ENCODE results near the gene KCNQ4.

The KCNQ4 gene

DNA sequence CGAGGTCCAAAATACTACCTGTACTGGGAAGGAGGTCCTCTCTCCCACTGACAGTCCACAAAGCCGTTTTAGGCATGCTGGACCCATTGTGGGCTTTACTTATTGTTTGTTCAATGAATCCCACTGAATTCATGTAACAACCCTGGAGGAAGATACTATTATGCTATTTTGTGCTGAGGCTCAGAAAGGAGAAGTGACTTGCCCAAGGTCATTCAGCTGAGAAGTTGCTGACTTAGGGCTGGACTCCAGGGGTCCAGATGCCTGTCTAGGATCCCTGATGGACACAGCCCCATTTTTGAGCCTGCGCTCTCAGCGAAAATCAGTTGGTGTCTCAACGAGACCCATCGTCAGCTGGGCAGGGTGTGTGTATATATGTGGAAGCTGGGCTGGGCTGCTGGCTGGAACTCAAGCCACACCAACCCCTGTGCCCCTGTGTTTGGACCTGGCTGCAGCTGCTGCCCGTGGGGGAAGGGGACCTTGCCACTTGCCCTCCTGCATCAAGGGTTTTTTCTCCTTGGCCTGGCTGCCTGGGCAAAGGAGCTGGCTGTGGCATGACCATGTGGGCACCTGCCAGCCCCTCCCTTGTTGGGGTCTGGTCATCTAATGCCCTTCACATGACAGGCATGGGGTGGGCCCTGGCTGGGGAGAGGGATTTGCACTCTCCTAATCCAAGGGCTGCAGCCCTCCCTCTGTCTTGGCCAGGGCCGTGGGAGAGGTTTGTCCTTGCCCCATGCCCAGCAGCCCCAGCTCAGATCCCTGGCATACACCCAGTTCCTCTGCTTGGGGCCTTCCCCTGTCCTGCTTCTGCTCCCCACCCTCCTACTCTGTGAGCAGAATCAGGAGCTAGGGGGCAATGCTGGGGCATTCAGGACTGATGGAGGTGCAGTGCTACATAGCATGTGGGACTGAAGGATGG lies 15.0 kb downstream of the KCNQ4 start:
- WGBS (ENCODE audit: extremely low coverage, insufficient coverage, low lambda C conversion rate), result no CpG with 5 or more reads among the region's 8 CpGs
- Histone ChIP-seq H3K27ac (ENCODE audit: low read depth, low read length) (no peak overlapping the region), H3K36me3 (ENCODE audit: control insufficient read depth, insufficient read depth, low read length) (no peaks in the 10 kb centered on the region), H3K4me1 (ENCODE audit: control insufficient read depth, low read depth, low read length) (no peaks in the 10 kb centered on the region), H4K8ac (ENCODE audit: low read depth, low read length) (no peak overlapping the region), H2BK120ac (ENCODE audit: low read depth, low read length) (no peak overlapping the region), H3K27me3 (ENCODE audit: insufficient read depth, low read length, poor library complexity) (no peaks in the 10 kb centered on the region), H3K18ac (ENCODE audit: low read length) (no peak overlapping the region), H3K4me2 (ENCODE audit: low read length) (no peak overlapping the region), H3K79me1 (ENCODE audit: low read length) (no peaks in the 10 kb centered on the region), H3K4ac (ENCODE audit: low read depth, low read length) (no peak overlapping the region), H2AK5ac (ENCODE audit: low read length) (no peak overlapping the region), H3K23ac (ENCODE audit: low read length) (no peak overlapping the region), H3K56ac (ENCODE audit: low read length) (no peak overlapping the region), H2BK5ac (ENCODE audit: low read length) (no peak overlapping the region), H3K9ac (ENCODE audit: low read length) (no peak overlapping the region), H2BK15ac (replicated peaks; ENCODE audit: low read depth) (no peak overlapping the region), H3K79me2 (ENCODE audit: control insufficient read depth, insufficient read depth, low read length) (no peaks in the 10 kb centered on the region), H4K5ac (ENCODE audit: low read length) (no peak overlapping the region), H3K4me3 (ENCODE audit: low read length) (no peak overlapping the region)
- DNase-seq, result no peak

DNA sequence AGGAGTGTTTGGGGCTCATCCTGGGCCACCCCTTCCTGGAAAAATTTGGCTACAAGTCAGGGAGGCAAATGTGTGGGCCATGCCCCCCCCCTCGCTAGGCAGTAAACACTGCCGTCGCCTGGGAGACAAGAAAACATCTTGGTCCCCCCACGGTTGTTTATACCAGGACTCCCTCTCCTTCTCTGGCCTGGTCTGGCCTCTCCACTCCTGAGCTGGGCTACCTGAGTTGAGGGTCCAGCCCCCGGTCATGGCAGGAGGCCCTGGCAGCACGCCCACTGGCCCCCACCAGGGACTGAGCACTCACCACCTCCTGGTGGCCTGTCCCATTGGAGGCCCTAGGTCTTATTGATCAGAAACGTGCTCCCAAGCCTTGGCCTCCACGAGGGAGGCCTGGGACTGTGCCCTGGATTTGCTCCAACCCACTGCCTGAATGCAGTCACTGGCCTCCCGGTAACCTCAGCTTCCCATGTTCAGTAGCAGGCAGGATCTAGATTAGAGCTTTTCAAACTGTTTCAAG lies 15.8 kb downstream of the KCNQ4 start:
- no peak overlapping the region for H3K23ac ChIP-seq (ENCODE audit: low read length)
- H4K8ac ChIP-seq (ENCODE audit: low read depth, low read length), result no peak overlapping the region
- H3K56ac ChIP-seq (ENCODE audit: low read length), result no peak overlapping the region
- no peak overlapping the region for H3K4ac ChIP-seq (ENCODE audit: low read depth, low read length)
- H3K4me3 ChIP-seq (ENCODE audit: low read length), result no peak overlapping the region
- no peak overlapping the region for H2BK15ac ChIP-seq (replicated peaks; ENCODE audit: low read depth)
- no peak for DNase-seq
- H3K79me1 ChIP-seq (ENCODE audit: low read length), result no peaks in the 10 kb centered on the region
- no peaks in the 10 kb centered on the region for H3K79me2 ChIP-seq (ENCODE audit: control insufficient read depth, insufficient read depth, low read length)
- WGBS (ENCODE audit: extremely low coverage, insufficient coverage, low lambda C conversion rate), result no CpG with 5 or more reads among the region's 9 CpGs
- no peak overlapping the region for H2AK5ac ChIP-seq (ENCODE audit: low read length)
- no peaks in the 10 kb centered on the region for H3K4me1 ChIP-seq (ENCODE audit: control insufficient read depth, low read depth, low read length)
- no peak overlapping the region for H4K5ac ChIP-seq (ENCODE audit: low read length)
- H3K36me3 ChIP-seq (ENCODE audit: control insufficient read depth, insufficient read depth, low read length), result no peaks in the 10 kb centered on the region
- no peak overlapping the region for H3K27ac ChIP-seq (ENCODE audit: low read depth, low read length)
- H3K18ac ChIP-seq (ENCODE audit: low read length), result no peak overlapping the region
- H2BK120ac ChIP-seq (ENCODE audit: low read depth, low read length), result no peak overlapping the region
- H3K27me3 ChIP-seq (ENCODE audit: insufficient read depth, low read length, poor library complexity), result no peaks in the 10 kb centered on the region
- no peak overlapping the region for H3K4me2 ChIP-seq (ENCODE audit: low read length)
- H2BK5ac ChIP-seq (ENCODE audit: low read length), result no peak overlapping the region
- no peak overlapping the region for H3K9ac ChIP-seq (ENCODE audit: low read length)

DNA sequence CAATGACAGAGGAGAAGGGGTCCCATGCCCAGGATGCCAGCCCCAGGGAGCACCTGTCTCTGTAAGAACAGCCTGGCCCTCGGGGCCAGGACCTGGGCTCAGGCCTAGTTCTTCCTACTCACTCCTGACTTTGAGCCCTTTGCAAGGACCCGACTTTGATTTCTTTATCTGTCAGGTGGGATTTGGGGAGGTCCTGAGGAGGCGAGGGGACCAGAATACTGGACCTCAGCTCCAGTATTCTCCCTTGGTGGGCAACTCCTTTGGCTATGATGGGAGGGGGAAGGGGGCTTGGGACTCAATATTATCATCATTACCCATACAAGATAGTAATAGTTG lies 18.1 kb downstream of the KCNQ4 start:
- H3K9ac ChIP-seq (ENCODE audit: low read length), result no peak overlapping the region
- H3K4ac ChIP-seq (ENCODE audit: low read depth, low read length), result no peak overlapping the region

DNA sequence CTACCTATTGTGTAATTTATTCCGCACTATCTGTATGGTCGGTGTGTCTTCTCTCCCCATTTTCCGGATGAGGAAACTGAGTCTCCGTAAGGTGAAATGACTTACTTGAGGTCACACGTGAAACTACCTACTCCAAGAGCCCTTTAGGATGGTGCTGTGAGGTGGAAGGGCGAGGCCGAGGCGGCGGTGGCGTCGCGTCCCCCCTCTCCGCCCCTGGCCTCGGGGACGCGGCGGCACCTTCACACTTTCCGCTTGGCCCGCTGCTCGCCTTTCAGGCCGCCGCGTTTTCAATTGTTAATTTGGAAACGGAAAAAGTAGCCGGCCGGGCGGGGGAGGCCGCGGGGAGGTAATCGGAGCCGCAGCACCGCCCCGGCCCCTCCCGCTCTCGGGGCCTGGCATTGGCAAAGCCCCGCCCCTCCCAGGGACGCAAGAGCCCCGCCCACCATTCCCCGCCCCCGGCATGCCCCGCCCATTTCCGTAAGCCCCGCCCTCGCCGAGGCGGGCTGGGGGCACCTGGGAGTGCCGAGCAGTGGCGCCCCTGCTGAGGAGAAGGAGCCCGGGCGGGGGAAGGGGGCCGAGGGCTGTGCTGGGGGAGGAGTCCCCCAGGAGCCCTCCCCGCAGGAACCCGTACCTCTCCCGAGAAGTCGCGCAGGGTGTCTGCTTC lies 18.6 kb downstream of the KCNQ4 start:
- Histone ChIP-seq H3K4me2 (ENCODE audit: low read length) (peak overlapping the region; percentile 62), H2AK5ac (ENCODE audit: low read length) (no peak overlapping the region), H3K18ac (ENCODE audit: low read length) (no peak overlapping the region), H3K36me3 (ENCODE audit: control insufficient read depth, insufficient read depth, low read length) (no peaks in the 10 kb centered on the region), H3K56ac (ENCODE audit: low read length) (peak overlapping the region; percentile 75), H2BK120ac (ENCODE audit: low read depth, low read length) (no peak overlapping the region), H3K4ac (ENCODE audit: low read depth, low read length) (no peak overlapping the region), H3K79me2 (ENCODE audit: control insufficient read depth, insufficient read depth, low read length) (no peaks in the 10 kb centered on the region), H3K9ac (ENCODE audit: low read length) (peak overlapping the region; percentile 48), H3K23ac (ENCODE audit: low read length) (no peak overlapping the region), H4K8ac (ENCODE audit: low read depth, low read length) (no peak overlapping the region), H3K4me1 (ENCODE audit: control insufficient read depth, low read depth, low read length) (no peaks in the 10 kb centered on the region), H3K27ac (ENCODE audit: low read depth, low read length) (no peak overlapping the region), H3K79me1 (ENCODE audit: low read length) (no peaks in the 10 kb centered on the region), H3K4me3 (ENCODE audit: low read length) (no peak overlapping the region), H3K27me3 (ENCODE audit: insufficient read depth, low read length, poor library complexity) (no peaks in the 10 kb centered on the region), H4K5ac (ENCODE audit: low read length) (no peak overlapping the region), H2BK5ac (ENCODE audit: low read length) (no peak overlapping the region), H2BK15ac (replicated peaks; ENCODE audit: low read depth) (no peak overlapping the region)
- WGBS (ENCODE audit: extremely low coverage, insufficient coverage, low lambda C conversion rate), result no CpG with 5 or more reads among the region's 56 CpGs
- DNase-seq, result peak; percentile 93

More for the DNA sequence above, 18.1 kb downstream of the KCNQ4 start:
- Histone ChIP-seq H3K79me1 (ENCODE audit: low read length) (no peaks in the 10 kb centered on the region), H3K4me1 (ENCODE audit: control insufficient read depth, low read depth, low read length) (no peaks in the 10 kb centered on the region), H3K36me3 (ENCODE audit: control insufficient read depth, insufficient read depth, low read length) (no peaks in the 10 kb centered on the region), H3K23ac (ENCODE audit: low read length) (no peak overlapping the region), H3K18ac (ENCODE audit: low read length) (no peak overlapping the region), H3K79me2 (ENCODE audit: control insufficient read depth, insufficient read depth, low read length) (no peaks in the 10 kb centered on the region), H3K4me3 (ENCODE audit: low read length) (no peak overlapping the region), H2BK15ac (replicated peaks; ENCODE audit: low read depth) (no peak overlapping the region), H2BK5ac (ENCODE audit: low read length) (no peak overlapping the region), H3K56ac (ENCODE audit: low read length) (no peak overlapping the region), H2BK120ac (ENCODE audit: low read depth, low read length) (no peak overlapping the region), H4K8ac (ENCODE audit: low read depth, low read length) (no peak overlapping the region), H3K27ac (ENCODE audit: low read depth, low read length) (no peak overlapping the region), H4K5ac (ENCODE audit: low read length) (no peak overlapping the region), H3K27me3 (ENCODE audit: insufficient read depth, low read length, poor library complexity) (no peaks in the 10 kb centered on the region), H2AK5ac (ENCODE audit: low read length) (no peak overlapping the region), H3K4me2 (ENCODE audit: low read length) (no peak overlapping the region)
- no CpG with 5 or more reads among the region's 3 CpGs for WGBS (ENCODE audit: extremely low coverage, insufficient coverage, low lambda C conversion rate)
- no peak for DNase-seq

DNA sequence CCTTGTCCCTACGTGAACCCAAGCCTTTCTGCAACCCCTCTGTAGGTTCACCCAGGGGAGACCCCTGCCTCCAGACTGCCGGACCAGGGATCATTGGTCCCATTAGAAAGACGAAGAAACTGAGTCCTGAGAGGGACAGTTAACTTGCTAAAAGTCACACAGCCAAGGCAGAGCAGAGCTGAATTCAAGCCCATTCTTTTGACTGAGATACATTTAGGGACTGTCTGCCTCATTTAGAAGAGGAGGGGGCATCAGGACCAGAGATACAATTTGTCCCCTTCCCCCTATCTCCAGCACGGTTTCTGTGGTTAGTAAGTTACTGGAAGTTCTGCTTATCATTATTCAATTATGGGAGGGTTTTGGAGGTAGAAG lies 19.1 kb downstream of the KCNQ4 start:
- Histone ChIP-seq H3K27me3 (ENCODE audit: insufficient read depth, low read length, poor library complexity) (no peaks in the 10 kb centered on the region), H3K23ac (ENCODE audit: low read length) (no peak overlapping the region), H4K8ac (ENCODE audit: low read depth, low read length) (no peak overlapping the region), H3K79me1 (ENCODE audit: low read length) (no peaks in the 10 kb centered on the region), H3K27ac (ENCODE audit: low read depth, low read length) (no peak overlapping the region), H3K18ac (ENCODE audit: low read length) (no peak overlapping the region), H3K36me3 (ENCODE audit: control insufficient read depth, insufficient read depth, low read length) (no peaks in the 10 kb centered on the region), H2BK15ac (replicated peaks; ENCODE audit: low read depth) (no peak overlapping the region), H3K4me2 (ENCODE audit: low read length) (peak overlapping the region; percentile 11), H2BK120ac (ENCODE audit: low read depth, low read length) (no peak overlapping the region), H3K56ac (ENCODE audit: low read length) (peak overlapping the region; percentile 44), H2AK5ac (ENCODE audit: low read length) (no peak overlapping the region), H3K4ac (ENCODE audit: low read depth, low read length) (no peak overlapping the region), H3K4me1 (ENCODE audit: control insufficient read depth, low read depth, low read length) (no peaks in the 10 kb centered on the region), H4K5ac (ENCODE audit: low read length) (no peak overlapping the region), H3K4me3 (ENCODE audit: low read length) (no peak overlapping the region), H2BK5ac (ENCODE audit: low read length) (no peak overlapping the region), H3K79me2 (ENCODE audit: control insufficient read depth, insufficient read depth, low read length) (no peaks in the 10 kb centered on the region), H3K9ac (ENCODE audit: low read length) (peak overlapping the region; percentile 44)
- no peak for DNase-seq
- WGBS (ENCODE audit: extremely low coverage, insufficient coverage, low lambda C conversion rate), result no CpG with 5 or more reads among the region's 4 CpGs
